Stimulated activated CD4-positive, alpha-beta T cell treated with anti-CD3 and anti-CD28 coated beads, Interleukin-12 subunit alpha, Interleukin-12 subunit beta, amount 100 ng/mL, for 24 hours (primary cell): ENCODE measurements around the gene LCN6.

Experiments used
- DNase-seq, 2 experiments: peaks; one replicate each; pipeline ENCODE4 v3.0.0-alpha.2; 2020; ENCODE audit warnings: low read depth in 2 of 2

LCN6 gene

GRCh38 chr9:136744773-136745172 lies 3.6 kb downstream of the LCN6 start:
- DNase-seq, result no peak

DNA sequence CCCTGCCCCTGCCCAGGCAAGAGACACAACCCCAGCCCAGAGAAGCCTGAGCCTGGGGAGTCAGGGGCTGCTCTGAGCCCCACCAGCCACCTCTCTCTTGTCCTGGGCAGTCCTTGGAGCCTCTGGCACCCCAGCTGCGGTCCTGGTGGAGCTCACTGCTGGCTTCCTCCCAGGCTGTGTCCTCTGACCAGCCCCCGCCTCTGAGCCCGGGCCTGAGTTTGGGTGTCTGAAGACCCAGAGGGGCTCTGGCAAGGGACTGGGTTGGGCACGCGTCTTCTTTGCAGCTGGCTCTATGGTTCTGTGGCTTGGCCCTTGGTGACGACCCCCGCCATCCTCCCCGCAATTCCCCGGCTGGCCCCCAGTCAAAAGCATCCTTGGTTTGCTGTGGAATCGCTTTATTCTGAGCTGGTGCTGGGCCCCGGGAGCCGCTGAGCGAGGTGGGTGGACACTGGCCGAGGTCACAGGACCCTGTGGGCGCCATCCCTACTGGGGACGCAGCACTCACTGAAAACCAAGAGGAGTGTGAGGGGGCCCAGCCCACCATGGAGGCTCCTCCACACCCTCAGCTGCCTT lies 4.6 kb downstream of the LCN6 start:
- no peak for DNase-seq

DNA sequence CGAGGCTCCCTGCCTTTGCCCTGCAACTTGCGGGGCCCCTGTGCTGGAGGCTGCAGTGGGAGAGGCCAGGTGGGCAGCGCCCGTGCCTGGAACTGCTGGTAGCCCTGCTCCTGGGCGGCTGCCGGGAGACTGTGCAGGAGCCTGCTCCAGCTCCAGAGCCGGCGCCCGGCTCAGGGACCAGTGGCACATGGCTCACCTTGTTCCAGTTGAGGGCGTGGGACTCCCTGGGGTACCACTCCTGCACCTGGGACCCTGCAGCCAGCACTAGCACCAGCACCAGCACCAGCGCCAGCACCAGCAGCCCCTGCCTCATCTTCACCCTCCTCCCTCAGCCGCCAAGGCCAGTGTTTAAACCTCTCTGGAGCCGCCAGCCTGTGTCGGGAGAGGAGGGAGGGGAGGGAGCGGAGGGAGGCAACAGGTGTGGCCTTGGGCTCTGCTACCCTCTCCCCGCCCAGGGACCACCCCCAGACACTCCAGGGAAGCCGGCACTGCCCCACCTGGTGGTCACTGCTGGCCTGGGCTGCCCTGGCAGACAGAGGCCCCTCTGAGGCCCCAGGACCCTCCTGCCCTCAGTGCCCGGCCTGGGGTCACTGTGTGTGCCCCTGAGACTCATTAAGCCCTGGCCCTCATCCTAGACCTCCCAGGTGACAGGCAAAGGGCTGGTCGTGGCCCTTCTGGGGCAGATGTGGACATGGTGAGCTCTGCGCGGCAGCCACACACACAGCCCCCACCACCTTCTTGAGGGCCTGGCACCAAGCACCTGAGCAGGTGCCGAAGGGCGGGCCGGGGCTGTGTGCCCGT lies 5.5 kb downstream of the LCN6 start, which contains the start of gene LCN10:
LCN10 (minus strand) TSS at position 350 of the 801 bp plus-strand sequence; CDS start at position 313, 37 bp downstream.
- no peak for DNase-seq

DNA sequence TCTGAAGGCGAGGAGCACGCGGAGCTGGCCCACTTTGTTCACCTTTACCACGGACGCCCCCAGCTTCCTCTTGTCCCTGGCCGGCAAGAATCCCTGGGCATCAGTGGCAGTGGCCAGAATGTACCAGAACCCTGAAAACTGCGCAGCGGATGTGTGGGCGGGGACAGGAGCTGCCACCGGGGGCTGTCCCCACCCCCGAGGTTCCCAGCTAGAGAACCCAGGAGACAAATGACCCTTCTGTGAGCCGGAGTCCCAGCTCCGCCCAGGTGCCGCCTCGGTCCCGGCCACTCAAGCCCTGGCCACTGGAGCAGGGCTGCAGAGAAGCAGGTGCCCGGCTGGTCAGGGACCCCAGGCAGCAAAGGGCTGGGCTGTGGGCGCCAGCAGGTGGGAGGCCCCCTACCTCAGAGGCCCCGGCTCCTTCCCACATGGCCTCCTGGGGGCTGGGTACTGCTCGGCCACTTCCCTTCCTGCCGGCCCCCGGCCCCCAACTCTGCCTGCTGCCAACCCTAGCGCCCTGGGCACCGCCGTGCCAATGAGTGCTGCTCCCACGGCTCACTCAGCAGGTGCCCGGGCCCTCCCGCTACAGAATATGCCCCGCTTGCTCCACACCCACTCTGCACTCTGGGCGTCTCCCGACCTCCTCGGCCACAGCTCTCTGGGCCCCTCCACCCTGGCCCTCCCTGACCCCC lies 6.3 kb downstream of the LCN6 start:
- no peak for DNase-seq

- DNase-seq, result no peak
Observed at GRCh38 chr9:136740971-136741882, 7.1 kb downstream of the LCN6 start.

DNA sequence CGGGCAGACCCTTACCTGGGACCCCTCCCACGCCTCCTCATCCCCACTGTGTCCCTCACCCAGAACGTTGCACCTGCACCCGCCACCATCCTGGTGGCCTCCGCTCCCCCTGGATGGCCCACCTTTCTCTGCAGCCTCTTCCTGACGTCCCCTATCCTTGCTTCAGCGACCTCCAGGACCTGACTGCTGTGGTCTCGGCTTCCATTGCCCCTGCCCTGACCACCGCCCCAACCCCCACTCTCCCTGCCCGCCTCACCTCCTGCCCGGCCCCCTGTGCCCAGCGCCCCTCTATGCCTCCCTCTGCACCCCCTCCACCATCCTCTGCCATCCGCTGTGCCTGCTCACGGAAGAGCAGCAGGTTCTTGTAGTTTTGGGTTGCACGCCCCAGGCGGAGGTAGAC lies 7.8 kb downstream of the LCN6 start:
- DNase-seq, result no peak

GRCh38 chr9:136740069-136740468 lies 8.3 kb downstream of the LCN6 start:
- DNase-seq, result no peak

- no peak for DNase-seq
Observed at GRCh38 chr9:136739509-136739908, 8.8 kb downstream of the LCN6 start.

DNA sequence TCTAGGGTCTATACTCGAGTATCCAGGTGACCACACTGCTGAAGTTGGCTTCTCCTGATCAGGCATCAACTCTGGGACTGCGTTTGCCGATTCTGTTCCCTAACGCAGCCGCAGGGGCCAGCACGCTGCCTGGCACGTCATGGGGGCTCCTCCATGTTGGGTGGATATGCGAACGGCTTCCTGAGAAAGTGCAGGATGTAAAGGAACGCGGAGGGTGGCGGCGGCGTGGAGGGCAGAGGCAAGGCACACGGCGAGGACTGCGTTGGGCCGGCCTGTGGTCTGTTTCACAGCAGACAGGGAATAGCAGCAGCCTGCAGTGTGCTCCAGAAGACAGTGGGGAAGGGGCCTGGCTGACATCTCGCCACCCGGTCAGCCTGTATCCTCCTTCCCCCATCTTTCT lies 9.4 kb downstream of the LCN6 start:
- DNase-seq, result no peak

- no peak for DNase-seq
Observed at GRCh38 chr9:136735812-136736480, 12.4 kb downstream of the LCN6 start.

DNA sequence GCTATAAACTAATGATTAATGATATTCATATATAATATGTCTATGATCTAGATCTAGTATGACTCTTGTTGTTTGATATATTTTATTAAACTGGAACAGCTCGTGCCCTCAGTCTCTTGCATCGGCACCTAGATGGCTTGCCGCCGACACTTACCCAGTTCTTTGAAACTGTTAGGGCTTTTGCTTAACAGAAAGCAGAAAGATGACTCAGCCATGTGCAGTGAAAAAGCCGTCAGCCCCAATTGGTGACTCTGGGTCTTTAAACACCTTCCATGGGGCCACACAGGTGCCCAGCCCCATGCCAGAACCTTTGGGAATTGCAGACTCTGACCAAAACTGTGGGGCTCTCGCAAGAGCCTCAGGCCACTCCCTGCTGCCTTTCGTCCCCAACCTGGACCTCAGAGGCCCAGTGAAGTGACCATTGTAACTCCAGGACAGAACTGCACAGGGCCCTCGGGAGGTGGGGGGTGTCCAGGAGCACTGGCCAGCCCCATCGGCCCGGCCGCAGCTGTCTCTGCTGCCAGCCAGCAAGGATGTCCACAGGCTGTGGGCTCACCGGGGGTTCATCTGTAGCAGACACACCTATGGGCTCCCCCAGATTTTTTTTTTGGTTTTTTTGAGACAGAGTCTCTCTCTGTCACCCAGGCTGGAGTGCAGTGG lies 13.4 kb downstream of the LCN6 start:
- DNase-seq, result no peak

- no peak for DNase-seq
Observed at GRCh38 chr9:136733611-136734010, 14.7 kb downstream of the LCN6 start.

GRCh38 chr9:136732444-136733178 lies 15.7 kb downstream of the LCN6 start:
- DNase-seq, result no peak

GRCh38 chr9:136729926-136730325 lies 18.4 kb downstream of the LCN6 start:
- no peak for DNase-seq

DNA sequence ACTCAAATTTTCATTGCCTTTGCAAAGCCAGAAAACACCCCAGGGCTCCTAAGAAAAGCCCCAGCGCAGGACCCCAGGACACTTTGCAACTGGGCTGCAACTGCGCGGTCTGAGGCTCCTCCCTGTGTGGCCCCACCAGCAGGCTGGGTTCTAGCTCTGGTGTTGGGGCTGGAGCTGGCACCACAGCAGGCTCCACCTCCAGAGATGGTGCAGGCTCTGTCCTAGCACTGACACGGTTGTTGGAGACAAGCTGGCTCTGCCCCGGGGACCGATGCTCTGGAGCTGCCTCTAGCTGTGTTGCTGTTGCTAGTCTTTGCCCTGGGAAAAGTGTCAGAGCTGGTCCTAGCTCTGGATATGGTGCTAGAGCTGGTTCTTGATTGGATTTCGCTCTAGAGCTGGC lies 19.2 kb downstream of the LCN6 start:
- no peak for DNase-seq

- no peak for DNase-seq
Observed at GRCh38 chr9:136728548-136729123, 19.7 kb downstream of the LCN6 start.

DNA sequence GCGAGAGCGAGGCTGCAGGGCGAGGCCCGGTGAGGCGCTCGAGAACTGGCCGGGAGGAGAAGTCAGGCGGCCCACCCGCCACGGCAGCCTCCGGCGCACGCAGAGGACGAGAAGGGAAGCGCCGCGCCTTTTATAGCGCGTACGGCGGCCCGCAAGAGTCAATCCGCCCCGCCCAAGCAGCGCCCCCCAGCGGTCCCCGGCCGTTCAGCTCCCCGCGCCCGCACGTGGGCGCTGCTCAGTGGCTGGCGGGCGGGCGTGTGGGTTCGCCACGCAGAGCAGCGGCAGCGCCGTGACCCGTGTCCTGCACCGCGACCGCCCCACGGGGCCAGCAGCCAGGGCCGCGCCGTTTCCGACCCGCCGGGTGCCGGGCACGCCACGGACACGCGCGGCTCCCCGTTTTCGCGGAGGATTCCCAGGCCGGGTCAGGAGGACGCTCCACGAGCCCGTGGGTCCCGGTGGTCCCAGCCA lies 20.2 kb downstream of the LCN6 start:
- peak; percentile 86 to 87 for DNase-seq

DNA sequence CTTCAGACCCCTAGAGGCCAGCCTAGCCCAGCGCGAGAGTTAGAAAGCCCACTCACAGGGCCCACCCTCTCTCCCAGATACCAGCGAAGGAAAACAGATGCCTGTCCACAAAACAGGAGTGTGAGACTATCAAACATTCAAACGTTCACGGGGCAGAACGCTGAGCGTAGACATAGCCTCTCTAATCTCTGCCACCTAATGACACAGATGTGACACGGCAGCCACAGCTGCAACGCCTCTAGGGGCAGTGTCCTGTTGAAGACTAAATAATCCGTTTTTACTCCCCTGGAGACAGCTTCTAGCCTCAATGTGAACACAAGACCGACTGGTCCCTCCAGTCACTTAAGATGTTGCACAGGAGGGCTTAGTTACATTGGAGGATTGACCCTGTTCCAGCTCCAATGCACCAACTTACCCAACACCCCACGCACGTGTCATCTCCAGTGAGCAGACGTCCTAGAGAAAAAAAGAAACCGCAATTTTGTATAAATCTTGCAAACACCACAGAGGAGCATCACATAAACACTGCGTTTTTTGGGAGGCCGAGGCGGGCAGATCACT lies 21.6 kb downstream of the LCN6 start:
- DNase-seq, result no peak

- no peak for DNase-seq
Observed at GRCh38 chr9:136726118-136726517, 22.2 kb downstream of the LCN6 start.
